Measurements from ENCODE around the gene JAML. TPM values are rescaled to one million over a fixed set of nuclear protein-coding genes. Genes with fewer than 3 reads are reported as not detected.
A peak's percentile ranks its signal among the peaks of the same experiment; 100 is the strongest.

JAML gene
- total and polyA plus RNA-seq, 2 of the 13 experiments (the other 11 are each of a cell fraction or from before 2014, with no cell fraction given), result 2.0 to 3.3 TPM

DNA sequence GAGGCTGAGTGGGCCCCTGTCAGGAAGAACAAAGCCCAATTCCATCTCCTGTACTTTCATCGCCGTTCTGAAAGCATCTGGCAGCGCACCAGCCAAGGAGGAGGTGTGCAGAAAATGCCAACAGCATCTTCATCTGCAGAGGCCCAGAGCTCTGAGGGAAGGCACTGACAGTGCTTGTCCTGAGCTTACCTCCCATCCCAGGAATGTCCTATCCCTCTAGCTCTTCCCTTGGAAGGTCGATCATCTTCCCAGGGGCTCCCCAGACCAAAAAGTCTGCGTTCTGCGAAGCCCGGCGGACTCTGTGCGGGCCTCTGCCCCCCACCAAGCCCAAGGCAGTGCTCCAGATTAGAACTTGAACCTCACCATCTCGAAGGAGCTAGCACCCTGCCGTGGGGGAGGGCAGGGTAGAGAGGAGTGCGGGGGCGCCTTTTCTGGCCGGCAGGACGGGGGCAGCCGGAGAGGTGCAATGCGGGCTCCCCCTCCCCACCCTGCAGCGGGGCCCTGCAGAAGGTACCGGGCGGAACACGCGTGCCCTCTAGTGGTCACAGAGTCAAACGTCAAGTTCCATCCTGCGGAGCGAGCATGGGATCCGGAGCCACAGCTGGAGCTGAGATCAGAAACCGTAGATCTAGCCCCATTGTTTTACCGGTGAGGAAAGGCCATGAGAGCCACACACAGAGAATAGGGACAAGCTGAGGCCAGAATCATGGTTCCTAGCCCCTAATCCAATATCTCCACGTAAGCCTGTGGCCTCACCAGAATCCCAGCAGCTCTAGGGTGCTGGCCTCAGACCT is 53.3 kb downstream of the JAML start (continued):
- TF ChIP-seq, protein P1, sequence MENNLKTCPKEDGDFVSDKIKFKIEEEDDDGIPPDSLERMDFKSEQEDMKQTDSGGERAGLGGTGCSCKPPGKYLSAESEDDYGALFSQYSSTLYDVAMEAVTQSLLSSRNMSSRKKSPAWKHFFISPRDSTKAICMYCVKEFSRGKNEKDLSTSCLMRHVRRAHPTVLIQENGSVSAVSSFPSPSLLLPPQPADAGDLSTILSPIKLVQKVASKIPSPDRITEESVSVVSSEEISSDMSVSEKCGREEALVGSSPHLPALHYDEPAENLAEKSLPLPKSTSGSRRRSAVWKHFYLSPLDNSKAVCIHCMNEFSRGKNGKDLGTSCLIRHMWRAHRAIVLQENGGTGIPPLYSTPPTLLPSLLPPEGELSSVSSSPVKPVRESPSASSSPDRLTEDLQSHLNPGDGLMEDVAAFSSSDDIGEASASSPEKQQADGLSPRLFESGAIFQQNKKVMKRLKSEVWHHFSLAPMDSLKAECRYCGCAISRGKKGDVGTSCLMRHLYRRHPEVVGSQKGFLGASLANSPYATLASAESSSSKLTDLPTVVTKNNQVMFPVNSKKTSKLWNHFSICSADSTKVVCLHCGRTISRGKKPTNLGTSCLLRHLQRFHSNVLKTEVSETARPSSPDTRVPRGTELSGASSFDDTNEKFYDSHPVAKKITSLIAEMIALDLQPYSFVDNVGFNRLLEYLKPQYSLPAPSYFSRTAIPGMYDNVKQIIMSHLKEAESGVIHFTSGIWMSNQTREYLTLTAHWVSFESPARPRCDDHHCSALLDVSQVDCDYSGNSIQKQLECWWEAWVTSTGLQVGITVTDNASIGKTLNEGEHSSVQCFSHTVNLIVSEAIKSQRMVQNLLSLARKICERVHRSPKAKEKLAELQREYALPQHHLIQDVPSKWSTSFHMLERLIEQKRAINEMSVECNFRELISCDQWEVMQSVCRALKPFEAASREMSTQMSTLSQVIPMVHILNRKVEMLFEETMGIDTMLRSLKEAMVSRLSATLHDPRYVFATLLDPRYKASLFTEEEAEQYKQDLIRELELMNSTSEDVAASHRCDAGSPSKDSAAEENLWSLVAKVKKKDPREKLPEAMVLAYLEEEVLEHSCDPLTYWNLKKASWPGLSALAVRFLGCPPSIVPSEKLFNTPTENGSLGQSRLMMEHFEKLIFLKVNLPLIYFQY (CRISPR knock-in tag; IDR thresholded peaks at IDR 0.05; ENCODE audit: borderline replicate concordance), result no peak
- TF ChIP-seq RBM39 (IDR thresholded peaks at IDR 0.05; ENCODE audit: low read depth, low read length, poor library complexity, severe bottlenecking) (no peak), SAFB2 (CRISPR knock-in tag; IDR thresholded peaks at IDR 0.05; ENCODE audit: borderline replicate concordance, low read depth) (no peak), AGO2 (optimal IDR thresholded peaks at IDR 0.05; ENCODE audit: low read depth, low read length) (no peak), ZNF530 (CRISPR knock-in tag; IDR thresholded peaks at IDR 0.05; ENCODE audit: low read depth) (no peak), JUNB (CRISPR knock-in tag; IDR thresholded peaks at IDR 0.05; ENCODE audit: borderline replicate concordance) (no peak), POLR2AphosphoS5 (IDR thresholded peaks at IDR 0.05; ENCODE audit: low read depth, low read length) (no peak), SMAD3 (CRISPR knock-in tag; IDR thresholded peaks at IDR 0.05) (no peak), WIZ (CRISPR knock-in tag; IDR thresholded peaks at IDR 0.05) (no peak), ZNF839 (CRISPR knock-in tag; IDR thresholded peaks at IDR 0.05; ENCODE audit: borderline replicate concordance) (0 out of 2 replicates have a peak, but pooled peaks have one; percentile 37), SP1 (IDR thresholded peaks at IDR 0.05) (no peak), SP1 (CRISPR knock-in tag; IDR thresholded peaks at IDR 0.05) (no peak), REL (CRISPR knock-in tag; conservative IDR thresholded peaks at IDR 0.05) (no peak), GTF3A (CRISPR knock-in tag; conservative IDR thresholded peaks at IDR 0.05) (no peak), ZNF510 (CRISPR knock-in tag; IDR thresholded peaks at IDR 0.05; ENCODE audit: low read depth) (no peak)
- TF ChIP-seq, protein P2, sequence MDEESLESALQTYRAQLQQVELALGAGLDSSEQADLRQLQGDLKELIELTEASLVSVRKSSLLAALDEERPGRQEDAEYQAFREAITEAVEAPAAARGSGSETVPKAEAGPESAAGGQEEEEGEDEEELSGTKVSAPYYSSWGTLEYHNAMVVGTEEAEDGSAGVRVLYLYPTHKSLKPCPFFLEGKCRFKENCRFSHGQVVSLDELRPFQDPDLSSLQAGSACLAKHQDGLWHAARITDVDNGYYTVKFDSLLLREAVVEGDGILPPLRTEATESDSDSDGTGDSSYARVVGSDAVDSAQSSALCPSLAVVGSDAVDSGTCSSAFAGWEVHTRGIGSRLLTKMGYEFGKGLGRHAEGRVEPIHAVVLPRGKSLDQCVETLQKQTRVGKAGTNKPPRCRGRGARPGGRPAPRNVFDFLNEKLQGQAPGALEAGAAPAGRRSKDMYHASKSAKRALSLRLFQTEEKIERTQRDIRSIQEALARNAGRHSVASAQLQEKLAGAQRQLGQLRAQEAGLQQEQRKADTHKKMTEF (CRISPR knock-in tag; IDR thresholded peaks at IDR 0.05), result 0 out of 2 replicates have a peak, but pooled peaks have one; percentile 33
- TF ChIP-seq, protein P3, sequence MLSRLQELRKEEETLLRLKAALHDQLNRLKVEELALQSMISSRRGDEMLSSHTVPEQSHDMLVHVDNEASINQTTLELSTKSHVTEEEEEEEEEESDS (CRISPR knock-in tag; IDR thresholded peaks at IDR 0.05; ENCODE audit: borderline replicate concordance), result no peak
